H9 (cell line): ENCODE data around the gene PYGO2. TPM values are rescaled to one million over a fixed set of nuclear protein-coding genes. Genes with fewer than 3 reads are reported as not detected.

ENCODE experiments used
- DNase-seq: peaks from one replicate; pipeline ENCODE4 v3.0.0-alpha.2; 2017
- H2AFZ ChIP-seq: one replicate; pipeline ENCODE4 v1.6.1; 2013; ENCODE audit warnings: mild to moderate bottlenecking, low read length, control low read depth, moderate library complexity
- H2AK5ac ChIP-seq: 2 replicates; pipeline ENCODE4 v1.6.1; 2013; ENCODE audit warnings: low read length, control low read depth, mixed read lengths; ENCODE audit not compliant: insufficient read length
- H2BK120ac ChIP-seq: one replicate; pipeline ENCODE4 v1.6.1; 2013; ENCODE audit warnings: low read depth, mild to moderate bottlenecking, low read length, control low read depth, inconsistent platforms; ENCODE audit not compliant: poor library complexity, severe bottlenecking
- H2BK12ac ChIP-seq: 2 replicates; pipeline ENCODE4 v1.6.1; 2013; ENCODE audit warnings: low read length, control low read depth, mixed read lengths, low read depth; ENCODE audit not compliant: insufficient read length
- H2BK15ac ChIP-seq: 2 replicates; pipeline ENCODE4 v1.6.1; 2013; ENCODE audit warnings: low read depth, low read length, control low read depth
- H2BK20ac ChIP-seq: one replicate; pipeline ENCODE4 v1.6.1; 2013; ENCODE audit warnings: low read depth, mild to moderate bottlenecking, low read length, control low read depth, inconsistent platforms; ENCODE audit not compliant: poor library complexity, severe bottlenecking
- H2BK5ac ChIP-seq: 2 replicates; pipeline ENCODE4 v1.6.1; 2013; ENCODE audit warnings: low read length, control low read depth, mixed read lengths; ENCODE audit not compliant: insufficient read length
- H3K14ac ChIP-seq: 2 replicates; pipeline ENCODE4 v1.6.1; 2013; ENCODE audit warnings: low read length, control low read depth; ENCODE audit not compliant: insufficient read depth
- H3K18ac ChIP-seq: 2 replicates; pipeline ENCODE4 v1.6.1; 2013; ENCODE audit warnings: low read depth, mild to moderate bottlenecking, mixed read lengths, low read length, control low read depth; ENCODE audit not compliant: insufficient read length
- H3K23ac ChIP-seq: 2 replicates; pipeline ENCODE4 v1.6.1; 2013; ENCODE audit warnings: low read length, control low read depth, mixed read lengths, low read depth; ENCODE audit not compliant: insufficient read length
- H3K23me2 ChIP-seq: 2 replicates; pipeline ENCODE4 v1.6.1; 2013; ENCODE audit warnings: low read depth, mild to moderate bottlenecking, mixed read lengths, low read length, control low read depth; ENCODE audit not compliant: insufficient read length, poor library complexity, severe bottlenecking
- H3K27ac ChIP-seq: 2 replicates; pipeline ENCODE4 v1.5.1; 2013; ENCODE audit warnings: low read length, control low read depth, mixed read lengths, low read depth; ENCODE audit not compliant: insufficient read length
- H3K27me3 ChIP-seq: 2 replicates; pipeline ENCODE4 v1.6.1; 2013; ENCODE audit warnings: low read length, control low read depth, inconsistent platforms; ENCODE audit not compliant: insufficient read depth
- H3K4ac ChIP-seq: 2 replicates; pipeline ENCODE4 v1.6.1; 2013; ENCODE audit warnings: low read depth, mild to moderate bottlenecking, control low read depth, inconsistent platforms, low read length, moderate library complexity
- H3K4me1 ChIP-seq: 2 replicates; pipeline ENCODE4 v1.6.1; 2013; ENCODE audit warnings: low read length, control low read depth, inconsistent platforms; ENCODE audit not compliant: insufficient read depth
- H3K4me2 ChIP-seq: 2 replicates; pipeline ENCODE4 v1.6.1; 2013; ENCODE audit warnings: low read length, control low read depth, mixed read lengths; ENCODE audit not compliant: insufficient read length, insufficient read depth
- H3K56ac ChIP-seq: 2 replicates; pipeline ENCODE4 v1.6.1; 2013; ENCODE audit warnings: low read depth, mild to moderate bottlenecking, mixed read lengths, low read length, control low read depth; ENCODE audit not compliant: insufficient read length
- H3K79me1 ChIP-seq: 2 replicates; pipeline ENCODE4 v1.6.1; 2013; ENCODE audit warnings: low read depth, mild to moderate bottlenecking, moderate library complexity, low read length, control low read depth, inconsistent platforms; ENCODE audit not compliant: insufficient read depth, poor library complexity, severe bottlenecking
- H3K79me2 ChIP-seq: 2 replicates; pipeline ENCODE4 v1.6.1; 2013; ENCODE audit warnings: low read length, control low read depth, inconsistent platforms; ENCODE audit not compliant: insufficient read depth
- H3K9ac ChIP-seq: 2 replicates; pipeline ENCODE4 v1.6.1; 2013; ENCODE audit warnings: low read length, control low read depth, mixed read lengths; ENCODE audit not compliant: insufficient read length; ENCODE audit errors: extremely low read depth
- H3K9me3 ChIP-seq: one replicate; pipeline ENCODE4 v1.6.1; 2013; ENCODE audit warnings: low read depth, low read length, inconsistent platforms; ENCODE audit not compliant: control insufficient read depth
- H3T11ph ChIP-seq: one replicate; pipeline ENCODE4 v1.6.1; 2013; ENCODE audit warnings: mild to moderate bottlenecking, low read length, control low read depth, inconsistent platforms
- H4K20me1 ChIP-seq: one replicate; pipeline ENCODE4 v1.6.1; 2013; ENCODE audit not compliant: control insufficient read depth, insufficient read length, insufficient read depth
- H4K5ac ChIP-seq: 2 replicates; pipeline ENCODE4 v1.6.1; 2013; ENCODE audit warnings: low read depth, mild to moderate bottlenecking, mixed read lengths, low read length, control low read depth; ENCODE audit not compliant: insufficient read length
- H4K8ac ChIP-seq: replicated peaks from 2 replicates; pipeline ENCODE4 v1.6.1; 2013; ENCODE audit warnings: low read length, control low read depth, mixed read lengths, low read depth; ENCODE audit not compliant: insufficient read length
- H4K91ac ChIP-seq: 2 replicates; pipeline ENCODE4 v1.6.1; 2013; ENCODE audit warnings: low read depth, mild to moderate bottlenecking, moderate library complexity, mixed read lengths, low read length, control low read depth; ENCODE audit not compliant: insufficient read length
- H3K27ac Mint-ChIP-seq, 3 experiments: 2 replicates in 2 of 3; 3 replicates in 1 of 3; pipeline ENCODE4 v1.8.0; 2020 to 2021; ENCODE audit warnings: mixed read lengths in 3 of 3, mild to moderate bottlenecking in 1 of 3, moderate library complexity in 1 of 3
- H3K27me3 Mint-ChIP-seq: 2 replicates; pipeline ENCODE4 v1.8.0; 2021; ENCODE audit warnings: low read depth, mild to moderate bottlenecking, moderate library complexity, mixed read lengths
- H3K36me3 Mint-ChIP-seq, 3 experiments: 2 replicates in 2 of 3; 3 replicates in 1 of 3; pipeline ENCODE4 v1.8.0; 2020 to 2021; ENCODE audit warnings: low read depth in 3 of 3, mixed read lengths in 3 of 3; ENCODE audit not compliant: insufficient read depth in 1 of 3
- H3K4me1 Mint-ChIP-seq, 2 experiments: 2 replicates each; pipeline ENCODE4 v1.8.0; 2020; ENCODE audit warnings: mixed read lengths in 2 of 2
- H3K4me3 Mint-ChIP-seq, 2 experiments: 2 replicates in 1 of 2; 3 replicates in 1 of 2; pipeline ENCODE4 v1.8.0; 2020 to 2021; ENCODE audit warnings: mild to moderate bottlenecking in 2 of 2, mixed read lengths in 2 of 2, moderate library complexity in 1 of 2
- H3K9me3 Mint-ChIP-seq, 2 experiments: 2 replicates in 1 of 2; 3 replicates in 1 of 2; pipeline ENCODE4 v1.8.0; 2020; ENCODE audit warnings: mild to moderate bottlenecking in 2 of 2, mixed read lengths in 2 of 2, moderate library complexity in 1 of 2
- CTCF ChIP-seq: fragments of 200-600 bp; sonication (generic); conservative IDR thresholded peaks from 3 replicates; pipeline ENCODE4 v1.8.0; 2021; ENCODE audit warnings: antibody characterized with exemption, mild to moderate bottlenecking
- WGBS: extraction: QIAGEN DNeasy Blood & Tissue Kit; methylation state at CpG from one replicate; pipeline ENCODE4 v1.1.7; 2013; ENCODE audit warnings: missing lambda C conversion rate, low lambda C conversion rate, mixed read lengths; ENCODE audit not compliant: insufficient read length; ENCODE audit errors: extremely low coverage; 5-methylcytosine and 5-hydroxymethylcytosine counted together
- total RNA-seq: library from RNA; stranded (reverse); gene quantifications from 2 replicates; pipeline ENCODE4 v1.2.1, GENCODE V29; 2021

PYGO2 gene
- total RNA-seq, 1 experiment from 2014 or later = 38.7 TPM

- no peak overlapping the region for H2BK12ac ChIP-seq
- no peak overlapping the region for H2BK15ac ChIP-seq
- no peak overlapping the region for H4K8ac ChIP-seq
- peaks cover 8% of the 10 kb centered on the region for H3K23me2 ChIP-seq
- no peak overlapping the region for H3K9ac ChIP-seq
- H3K14ac ChIP-seq = no peak overlapping the region
- H3K9me3 ChIP-seq = no peaks in the 10 kb centered on the region
- H4K5ac ChIP-seq = no peak overlapping the region
- no peaks in the 10 kb centered on the region; the same call in 1 of the 2 replicates for H3K79me2 ChIP-seq
- WGBS = no CpG with 5 or more reads among the region's 16 CpGs
- H2AFZ ChIP-seq = no peak overlapping the region
- no peaks in the 10 kb centered on the region for H3K27me3 Mint-ChIP-seq
- no peak overlapping the region for H2BK5ac ChIP-seq
- H3T11ph ChIP-seq = no peak overlapping the region
- H3K23ac ChIP-seq = no peak overlapping the region
- no peaks in the 10 kb centered on the region; a peak in 2 of 5 replicates for H3K9me3 Mint-ChIP-seq
- H3K27me3 ChIP-seq = no peaks in the 10 kb centered on the region
- H3K4me1 ChIP-seq = peaks cover 8% of the 10 kb centered on the region; the same call in 1 of the 2 replicates
- H3K4me3 Mint-ChIP-seq = peak overlapping the region in 1 of 2 experiments; percentile 46; a peak in 2 of 5 replicates
- no peak overlapping the region for H2AK5ac ChIP-seq
- DNase-seq = no peak
- H2BK20ac ChIP-seq = no peak overlapping the region
- no peak overlapping the region for H2BK120ac ChIP-seq
- TF ChIP-seq CTCF = no peak
- H3K4me1 Mint-ChIP-seq = peaks cover 54 to 71% of the 10 kb centered on the region in 2 experiments
- H3K79me1 ChIP-seq = no peaks in the 10 kb centered on the region
- H3K56ac ChIP-seq = no peak overlapping the region
- no peak overlapping the region for H4K91ac ChIP-seq
- H4K20me1 ChIP-seq = no peaks in the 10 kb centered on the region
- peak overlapping the region; percentile 10 for H3K4me2 ChIP-seq
- H3K27ac Mint-ChIP-seq = peak overlapping the region in 2 of 3 experiments; percentile 70 to 90; a peak in 1 of 7 replicates
- no peak overlapping the region for H3K4ac ChIP-seq
- no peak overlapping the region for H3K18ac ChIP-seq
- no peak overlapping the region for H3K27ac ChIP-seq
- H3K36me3 Mint-ChIP-seq = peaks cover 3 to 7% (median 5%) of the 10 kb centered on the region in 3 experiments; a peak in 5 of 7 replicates
Observed at GRCh38 chr1:155008015-155008941, 46.7 kb upstream of the PYGO2 start.
